HG03159 (cell line): ENCODE results near the gene SAMD4A.

Experiments used
- ATAC-seq: cut with Tn5 transposase; IDR thresholded peaks from one replicate; pipeline ENCODE4 v1.9.1; 2021; ENCODE audit warnings: mild to moderate bottlenecking, moderate library complexity; ENCODE audit not compliant: unreplicated experiment

The SAMD4A gene

GRCh38 chr14:54697803-54698202 is 130.9 kb downstream of the SAMD4A start:
- no peak for ATAC-seq

- ATAC-seq: no peak
These were observed 131.6 kb downstream of the SAMD4A start for GRCh38 chr14:54698501-54698900.

GRCh38 chr14:54698966-54699530 is 132.1 kb downstream of the SAMD4A start:
- no peak for ATAC-seq

GRCh38 chr14:54699735-54700134 is 132.8 kb downstream of the SAMD4A start:
- ATAC-seq: no peak

GRCh38 chr14:54700717-54701116 is 133.8 kb downstream of the SAMD4A start:
- no peak for ATAC-seq

- no peak for ATAC-seq
These were observed 135.1 kb downstream of the SAMD4A start for GRCh38 chr14:54702014-54702491.

GRCh38 chr14:54702492-54702891 is 135.6 kb downstream of the SAMD4A start:
- no peak for ATAC-seq

GRCh38 chr14:54703082-54703481 is 136.2 kb downstream of the SAMD4A start:
- ATAC-seq: no peak

GRCh38 chr14:54703724-54704123 is 136.8 kb downstream of the SAMD4A start:
- ATAC-seq: no peak

GRCh38 chr14:54704768-54705167 is 137.8 kb downstream of the SAMD4A start:
- ATAC-seq: no peak

- no peak for ATAC-seq
These were observed 139.8 kb downstream of the SAMD4A start for GRCh38 chr14:54706769-54707168.

GRCh38 chr14:54708161-54708560 is 141.2 kb downstream of the SAMD4A start:
- ATAC-seq: no peak

- no peak for ATAC-seq
These were observed 142.1 kb downstream of the SAMD4A start for GRCh38 chr14:54708982-54709381.

GRCh38 chr14:54709444-54709843 is 142.5 kb downstream of the SAMD4A start:
- ATAC-seq: peak; percentile 89

GRCh38 chr14:54709867-54710266 is 142.9 kb downstream of the SAMD4A start:
- no peak for ATAC-seq

GRCh38 chr14:54711312-54711711 is 144.4 kb downstream of the SAMD4A start:
- ATAC-seq: no peak

GRCh38 chr14:54711812-54712464 is 145.0 kb downstream of the SAMD4A start:
- no peak for ATAC-seq

- ATAC-seq: no peak
These were observed 145.7 kb downstream of the SAMD4A start for GRCh38 chr14:54712465-54713200.

GRCh38 chr14:54713379-54713778 is 146.5 kb downstream of the SAMD4A start:
- ATAC-seq: no peak

- no peak for ATAC-seq
These were observed 148.3 kb downstream of the SAMD4A start for GRCh38 chr14:54715239-54715638.

- ATAC-seq: no peak
These were observed 148.9 kb downstream of the SAMD4A start for GRCh38 chr14:54715811-54716210.

- ATAC-seq: no peak
These were observed 149.9 kb downstream of the SAMD4A start for GRCh38 chr14:54716862-54717261.
